Immature natural killer cell (primary cell): Measurements from ENCODE around the gene PSMB1. TPM values are rescaled to one million over a fixed set of nuclear protein-coding genes. Genes with fewer than 3 reads are reported as not detected.
"Not testable (repeated sequence)": the region's sequence is repeated elsewhere in the genome, so short reads cannot be mapped to it uniquely, and the experiment has no call there.

Experiments
- DNase-seq, 3 donors: peaks; one replicate each; pipeline ENCODE4 v3.0.0; 2022; ENCODE audit warnings: mixed read lengths in 1 of 3
- H3K27ac Mint-ChIP-seq, 6 donors: one replicate each; pipeline ENCODE4 v1.8.0; 2020; ENCODE audit warnings: mixed read lengths in 6 of 6, mild to moderate bottlenecking in 5 of 6, inconsistent platforms in 4 of 6, moderate library complexity in 3 of 6
- H3K27me3 Mint-ChIP-seq, 3 donors: one replicate each; pipeline ENCODE4 v1.8.0; 2020 to 2021; ENCODE audit warnings: low read depth in 3 of 3, mild to moderate bottlenecking in 3 of 3, mixed read lengths in 3 of 3, moderate library complexity in 3 of 3, inconsistent platforms in 1 of 3
- H3K36me3 Mint-ChIP-seq, 3 donors: one replicate each; pipeline ENCODE4 v1.8.0; 2020; ENCODE audit warnings: mixed read lengths in 3 of 3, inconsistent platforms in 2 of 3, mild to moderate bottlenecking in 2 of 3
- H3K4me1 Mint-ChIP-seq, 2 donors: one replicate each; pipeline ENCODE4 v1.8.0; 2020; ENCODE audit warnings: inconsistent platforms in 2 of 2, mild to moderate bottlenecking in 2 of 2, mixed read lengths in 2 of 2, moderate library complexity in 1 of 2
- H3K4me3 Mint-ChIP-seq, 5 donors: one replicate each; pipeline ENCODE4 v1.8.0; 2020; ENCODE audit warnings: mild to moderate bottlenecking in 5 of 5, mixed read lengths in 5 of 5, inconsistent platforms in 3 of 5, moderate library complexity in 3 of 5
- H3K9me3 Mint-ChIP-seq, 6 donors: one replicate each; pipeline ENCODE4 v1.8.0; 2020; ENCODE audit warnings: mild to moderate bottlenecking in 6 of 6, mixed read lengths in 6 of 6, inconsistent platforms in 4 of 6, moderate library complexity in 3 of 6
- polyA plus RNA-seq, 3 donors: library from polyadenylated mRNA; unstranded; fragments of 300-500 nt; fragmentation: Illumina TruSeq; gene quantifications; one replicate each; pipeline ENCODE4 v1.2.3, GENCODE V29; 2021

The PSMB1 gene
- polyA plus RNA-seq, 3 donors from 2014 or later, result 500 to 935 (median 673) TPM

GRCh38 chr6:170555305-170555704 lies 2.2 kb upstream of the PSMB1 start:
- Mint-ChIP-seq H3K9me3 (no peaks in the 10 kb centered on the region), H3K4me1 (peaks cover 13 to 22% of the 10 kb centered on the region in 2 donors), H3K4me3 (no peak overlapping the region), H3K27me3 (peaks cover 0 to 2% (median 0%) of the 10 kb centered on the region in 3 donors), H3K36me3 (peaks cover 0 to 9% (median 0%) of the 10 kb centered on the region in 3 donors), H3K27ac (no peak overlapping the region)
- no peak for DNase-seq

GRCh38 chr6:170554796-170555137 lies 1.7 kb upstream of the PSMB1 start:
- H3K9me3 Mint-ChIP-seq, result no peaks in the 10 kb centered on the region
- no peak overlapping the region for H3K27ac Mint-ChIP-seq
- H3K4me1 Mint-ChIP-seq, result peaks cover 18% of the 10 kb centered on the region in 2 donors
- H3K27me3 Mint-ChIP-seq, result peaks cover 0 to 2% (median 0%) of the 10 kb centered on the region in 3 donors
- H3K36me3 Mint-ChIP-seq, result peaks cover 0 to 9% (median 0%) of the 10 kb centered on the region in 3 donors
- no peak overlapping the region for H3K4me3 Mint-ChIP-seq
- DNase-seq, result no peak

- peak; percentile 97 for DNase-seq
- no peaks in the 10 kb centered on the region for H3K9me3 Mint-ChIP-seq
- no peak within 1 kb of the TSS for H3K4me3 Mint-ChIP-seq
- H3K36me3 Mint-ChIP-seq, result peaks cover 0 to 6% (median 0%) of the 10 kb centered on the region in 3 donors
- H3K27me3 Mint-ChIP-seq, result peaks cover 0 to 2% (median 0%) of the 10 kb centered on the region in 3 donors
- peaks cover 12 to 21% of the 10 kb centered on the region in 2 donors for H3K4me1 Mint-ChIP-seq
- no peak within 1 kb of the TSS for H3K27ac Mint-ChIP-seq
Observed at GRCh38 chr6:170554013-170554795, 1.1 kb upstream of the PSMB1 start, which contains the start of gene TBP. TSS of gene TBP (plus strand) at chr6:170554369. CDS start at chr6:170557030, 2,661 bp downstream.

GRCh38 chr6:170553534-170554012 lies 466 bp upstream of the PSMB1 start:
- Mint-ChIP-seq H3K27me3 (peaks cover 0 to 2% (median 0%) of the 10 kb centered on the region in 3 donors), H3K27ac (no peak overlapping the region), H3K9me3 (no peaks in the 10 kb centered on the region), H3K36me3 (peaks cover 0 to 5% (median under 1%) of the 10 kb centered on the region in 3 donors), H3K4me3 (no peak overlapping the region), H3K4me1 (peaks cover 8 to 22% of the 10 kb centered on the region in 2 donors)
- DNase-seq, result no peak

- Mint-ChIP-seq H3K27me3 (peaks cover 0 to 2% (median 0%) of the 10 kb centered on the region in 3 donors), H3K4me1 (peaks cover 12 to 20% of the 10 kb centered on the region in 2 donors), H3K36me3 (peaks cover 8 to 46% (median 26%) of the 10 kb centered on the region in 3 donors), H3K9me3 (no peaks in the 10 kb centered on the region), H3K27ac (no peak overlapping the region), H3K4me3 (no peak overlapping the region)
- no peak for DNase-seq
Observed at GRCh38 chr6:170545405-170545804, 7.7 kb downstream of the PSMB1 start.

- Mint-ChIP-seq H3K4me1 (peaks cover 8 to 31% of the 10 kb centered on the region in 2 donors), H3K36me3 (peaks cover 10 to 50% (median 28%) of the 10 kb centered on the region in 3 donors), H3K27me3 (peaks cover 0 to 3% (median 0%) of the 10 kb centered on the region in 3 donors), H3K9me3 (no peaks in the 10 kb centered on the region), H3K4me3 (no peak overlapping the region), H3K27ac (no peak overlapping the region)
- no peak for DNase-seq
Observed at GRCh38 chr6:170542031-170542719, 10.9 kb downstream of the PSMB1 start.

GRCh38 chr6:170537329-170537728 lies 15.8 kb downstream of the PSMB1 start:
- Mint-ChIP-seq H3K27ac (no peak overlapping the region), H3K9me3 (no peaks in the 10 kb centered on the region), H3K4me3 (no peak overlapping the region), H3K27me3 (peaks cover 0 to 3% (median 0%) of the 10 kb centered on the region in 3 donors), H3K4me1 (peaks cover 7 to 31% of the 10 kb centered on the region in 2 donors), H3K36me3 (peaks cover 19 to 62% (median 38%) of the 10 kb centered on the region in 3 donors)
- no peak for DNase-seq

- H3K9me3 Mint-ChIP-seq, result no peaks in the 10 kb centered on the region
- H3K27ac Mint-ChIP-seq, result peak overlapping the region in 1 of 6 donors; percentile 26
- H3K27me3 Mint-ChIP-seq, result peaks cover 0 to 3% (median 0%) of the 10 kb centered on the region in 3 donors
- H3K4me1 Mint-ChIP-seq, result peaks cover 7 to 31% of the 10 kb centered on the region in 2 donors
- H3K4me3 Mint-ChIP-seq, result no peak overlapping the region
- no peak for DNase-seq
- H3K36me3 Mint-ChIP-seq, result peaks cover 19 to 62% (median 38%) of the 10 kb centered on the region in 3 donors
Observed at GRCh38 chr6:170536671-170537070, 16.4 kb downstream of the PSMB1 start.

GRCh38 chr6:170535004-170535403 lies 18.1 kb downstream of the PSMB1 start:
- H3K36me3 Mint-ChIP-seq, result peaks cover 19 to 51% (median 34%) of the 10 kb centered on the region in 3 donors
- no peak overlapping the region for H3K4me3 Mint-ChIP-seq
- no peaks in the 10 kb centered on the region for H3K9me3 Mint-ChIP-seq
- H3K4me1 Mint-ChIP-seq, result peaks cover 2 to 15% of the 10 kb centered on the region in 2 donors
- H3K27me3 Mint-ChIP-seq, result peaks cover 0 to 3% (median 0%) of the 10 kb centered on the region in 3 donors
- no peak overlapping the region for H3K27ac Mint-ChIP-seq
- no peak for DNase-seq

- Mint-ChIP-seq H3K4me1 (peaks cover 1 to 3% of the 10 kb centered on the region in 2 donors), H3K27me3 (peaks cover 0 to 3% (median 0%) of the 10 kb centered on the region in 3 donors), H3K9me3 (no peaks in the 10 kb centered on the region), H3K27ac (no peak overlapping the region), H3K36me3 (peaks cover 14 to 49% (median 32%) of the 10 kb centered on the region in 3 donors), H3K4me3 (no peak overlapping the region)
- no peak for DNase-seq
Observed at GRCh38 chr6:170533792-170534191, 19.3 kb downstream of the PSMB1 start.

- H3K27ac Mint-ChIP-seq, result no peak overlapping the region
- no peak for DNase-seq
- peaks cover 14 to 48% (median 32%) of the 10 kb centered on the region in 3 donors for H3K36me3 Mint-ChIP-seq
- H3K4me3 Mint-ChIP-seq, result no peak overlapping the region
- peaks cover 0 to 1% of the 10 kb centered on the region in 2 donors for H3K4me1 Mint-ChIP-seq
- no peaks in the 10 kb centered on the region for H3K27me3 Mint-ChIP-seq
- H3K9me3 Mint-ChIP-seq, result no peaks in the 10 kb centered on the region
Observed at GRCh38 chr6:170532867-170533488, 20.1 kb downstream of the PSMB1 start.

GRCh38 chr6:170529839-170530469 lies 23.2 kb downstream of the PSMB1 start:
- Mint-ChIP-seq H3K9me3 (no peaks in the 10 kb centered on the region), H3K4me1 (peaks cover 0 to 1% of the 10 kb centered on the region in 2 donors), H3K27ac (no peak overlapping the region), H3K27me3 (peaks cover 0 to 4% (median 1%) of the 10 kb centered on the region in 3 donors), H3K4me3 (no peak overlapping the region), H3K36me3 (peaks cover 6 to 19% (median 7%) of the 10 kb centered on the region in 3 donors)
- DNase-seq, result peak; percentile 59 to 69 (median 66)

GRCh38 chr6:170527995-170528394 lies 25.1 kb downstream of the PSMB1 start:
- not testable (repeated sequence) for H3K36me3 Mint-ChIP-seq, DNase-seq, H3K4me3 Mint-ChIP-seq, H3K27me3 Mint-ChIP-seq, H3K9me3 Mint-ChIP-seq, H3K27ac Mint-ChIP-seq
- H3K4me1 Mint-ChIP-seq, result peaks cover 13% of the 10 kb centered on the region in 2 donors
